H1 (cell line): ENCODE measurements around the gene ALPP. TPM values are rescaled to one million over a fixed set of nuclear protein-coding genes. Genes with fewer than 3 reads are reported as not detected.
A peak's percentile ranks its signal among the peaks of the same experiment; 100 is the strongest.

Experiments used
- CTCF ChIA-PET: fragments of 300-600 bp; sonication (Branson Sonifier 250); formaldehyde crosslinking; loops from one replicate; lab custom pipeline; 2021; ENCODE audit not compliant: partially characterized antibody; lab: Charles Lee
- POLR2A ChIA-PET: fragments of 300-600 bp; sonication (Branson Sonifier 250); formaldehyde crosslinking; loops from one replicate; lab custom pipeline; 2021; ENCODE audit warnings: inconsistent platforms; ENCODE audit not compliant: partially characterized antibody; lab: Charles Lee
- DNase-seq, 2 experiments: peaks; one replicate each; pipeline versions ENCODE4 v3.0.0 to v3.0.0-alpha.2; 2010 to 2022; ENCODE audit warnings: low spot score in 2 of 2, low read depth in 1 of 2, mixed read lengths in 1 of 2
- FAIRE-seq: peaks from 2 replicates; lab custom pipeline; 2011; peaks lifted over from hg19 to GRCh38; lab: Jason Lieb, UNC
- H2AFZ ChIP-seq: 2 replicates; pipeline ENCODE4 v1.8.1; 2012; ENCODE audit warnings: low read length, inconsistent platforms
- H2AK5ac ChIP-seq: 2 replicates; pipeline ENCODE4 v1.6.1; 2013; ENCODE audit warnings: low read depth, low read length
- H2BK120ac ChIP-seq: replicated peaks from 2 replicates; pipeline ENCODE3; 2013; ENCODE audit warnings: low read depth, low read length, inconsistent platforms
- H2BK12ac ChIP-seq: 2 replicates; pipeline ENCODE4 v1.6.1; 2013; ENCODE audit warnings: low read depth, low read length
- H2BK15ac ChIP-seq: 2 replicates; pipeline ENCODE4 v1.6.1; 2013; ENCODE audit warnings: low read length
- H2BK20ac ChIP-seq: 2 replicates; pipeline ENCODE4 v1.6.1; 2013; ENCODE audit warnings: low read length
- H2BK5ac ChIP-seq: 2 replicates; pipeline ENCODE4 v1.6.1; 2013; ENCODE audit warnings: low read depth, low read length
- H3K14ac ChIP-seq: 2 replicates; pipeline ENCODE4 v1.6.1; 2013; ENCODE audit warnings: inconsistent platforms; ENCODE audit not compliant: insufficient read length
- H3K18ac ChIP-seq: 2 replicates; pipeline ENCODE4 v1.6.1; 2013; ENCODE audit warnings: low read length; ENCODE audit errors: extremely low read depth
- H3K23ac ChIP-seq: 2 replicates; pipeline ENCODE4 v1.6.1; 2013; ENCODE audit warnings: inconsistent platforms; ENCODE audit not compliant: insufficient read length
- H3K23me2 ChIP-seq: 2 replicates; pipeline ENCODE4 v1.6.1; 2013; ENCODE audit warnings: low read depth, low read length
- H3K27ac ChIP-seq: 2 replicates; pipeline ENCODE4 v1.6.1; 2011; ENCODE audit warnings: low read depth, low read length, inconsistent platforms
- H3K27me3 ChIP-seq, 4 experiments: replicated peaks in 1 of 4; 1 replicate in 1 of 4; 2 replicates in 3 of 4; pipeline versions ENCODE4 v1.6.1 to v1.8.1; 2011 to 2013; ENCODE audit warnings: low read length in 3 of 4, mild to moderate bottlenecking in 3 of 4, inconsistent platforms in 2 of 4, mixed read lengths in 2 of 4, moderate library complexity in 1 of 4; ENCODE audit not compliant: control insufficient read depth in 3 of 4, insufficient read depth in 3 of 4; ENCODE audit errors: extremely low read depth in 1 of 4
- H3K36me3 ChIP-seq, 4 experiments: 2 replicates each; pipeline versions ENCODE4 v1.6.1 to v1.8.1; 2011 to 2013; ENCODE audit warnings: mild to moderate bottlenecking in 4 of 4, low read length in 3 of 4, moderate library complexity in 2 of 4, control low read depth in 1 of 4, inconsistent platforms in 1 of 4; ENCODE audit not compliant: insufficient read depth in 4 of 4, control insufficient read depth in 2 of 4
- H3K4ac ChIP-seq: replicated peaks from 2 replicates; pipeline ENCODE3; 2013; ENCODE audit warnings: low read length, low read depth, mixed read lengths, inconsistent platforms; ENCODE audit not compliant: insufficient read length
- H3K4me1 ChIP-seq, 4 experiments: replicated peaks in 1 of 4; 1 replicate in 1 of 4; 2 replicates in 3 of 4; pipeline versions ENCODE4 v1.6.1 to v1.8.1; 2011 to 2013; ENCODE audit warnings: low read length in 3 of 4, inconsistent platforms in 2 of 4, mixed read lengths in 1 of 4; ENCODE audit not compliant: insufficient read depth in 4 of 4, control insufficient read depth in 3 of 4
- H3K4me2 ChIP-seq, 2 experiments: 2 replicates each; pipeline versions ENCODE4 v1.6.1 to v1.8.1; 2011 to 2013; ENCODE audit warnings: low read depth in 2 of 2, low read length in 2 of 2, control low read depth in 1 of 2, inconsistent platforms in 1 of 2, mild to moderate bottlenecking in 1 of 2; ENCODE audit not compliant: insufficient read depth in 1 of 2
- H3K4me3 ChIP-seq, 4 experiments: fragments of 200-600, 300-600 bp in 1 of 4; sonication (generic), shearing (Covaris generic), sonication (Bioruptor Twin) in 1 of 4; 2 replicates each; pipeline versions ENCODE4 v1.5.1 to v1.8.1; 2011 to 2016; ENCODE audit warnings: low read length in 4 of 4, low read depth in 3 of 4, control low read depth in 2 of 4, inconsistent platforms in 2 of 4, mild to moderate bottlenecking in 2 of 4, mixed read lengths in 1 of 4, moderate library complexity in 1 of 4; ENCODE audit not compliant: insufficient read depth in 2 of 4; ENCODE audit errors: extremely low read depth in 1 of 4
- H3K56ac ChIP-seq: replicated peaks from 2 replicates; pipeline ENCODE3; 2013; ENCODE audit warnings: low read depth, mild to moderate bottlenecking, mixed read lengths, low read length, inconsistent platforms; ENCODE audit not compliant: insufficient read length
- H3K79me1 ChIP-seq: 2 replicates; pipeline ENCODE4 v1.6.1; 2013; ENCODE audit warnings: low read depth, low read length, control low read depth
- H3K79me2 ChIP-seq, 2 experiments: 2 replicates each; pipeline versions ENCODE4 v1.6.1 to v1.8.1; 2012 to 2013; ENCODE audit warnings: low read length in 2 of 2, mild to moderate bottlenecking in 2 of 2, inconsistent platforms in 1 of 2; ENCODE audit not compliant: insufficient read depth in 2 of 2, control insufficient read depth in 1 of 2
- H3K9ac ChIP-seq, 4 experiments: replicated peaks in 1 of 4; 1 replicate in 1 of 4; 2 replicates in 3 of 4; pipeline versions ENCODE4 v1.6.1 to v1.8.1; 2011 to 2013; ENCODE audit warnings: low read depth in 3 of 4, low read length in 3 of 4, control low read depth in 2 of 4, mild to moderate bottlenecking in 2 of 4, moderate library complexity in 2 of 4, inconsistent platforms in 1 of 4; ENCODE audit errors: extremely low read depth in 1 of 4
- H3K9me3 ChIP-seq, 2 experiments: 2 replicates each; pipeline versions ENCODE4 v1.6.1 to v1.8.1; 2012 to 2013; ENCODE audit warnings: mild to moderate bottlenecking in 2 of 2, moderate library complexity in 2 of 2, control low read depth in 1 of 2, inconsistent platforms in 1 of 2, low read depth in 1 of 2, low read length in 1 of 2, mixed read lengths in 1 of 2; ENCODE audit not compliant: insufficient read depth in 2 of 2
- H4K20me1 ChIP-seq, 2 experiments: replicated peaks in 1 of 2; 2 replicates each; pipeline versions ENCODE3 to v1.8.1; 2011 to 2013; ENCODE audit warnings: inconsistent platforms in 2 of 2, low read length in 2 of 2, mild to moderate bottlenecking in 1 of 2; ENCODE audit not compliant: insufficient read depth in 2 of 2, control insufficient read depth in 1 of 2
- H4K5ac ChIP-seq: 2 replicates; pipeline ENCODE4 v1.6.1; 2013; ENCODE audit warnings: low read length, low read depth, mixed read lengths, inconsistent platforms; ENCODE audit not compliant: insufficient read length
- H4K8ac ChIP-seq: 2 replicates; pipeline ENCODE4 v1.8.0; 2013; ENCODE audit warnings: mild to moderate bottlenecking, moderate library complexity, low read length, inconsistent platforms; ENCODE audit not compliant: insufficient read depth; ENCODE audit errors: extremely low read depth
- H4K91ac ChIP-seq: replicated peaks from 2 replicates; pipeline ENCODE3; 2013; ENCODE audit warnings: low read length, mixed read lengths, inconsistent platforms; ENCODE audit not compliant: insufficient read length
- BACH1 ChIP-seq: IDR thresholded peaks from 2 replicates; pipeline ENCODE4 v1.6.1; 2012; ENCODE audit warnings: low read length, improper control_type of control experiment
- CEBPB ChIP-seq: IDR thresholded peaks from 2 replicates; pipeline ENCODE4 v1.6.1; 2012; ENCODE audit warnings: low read depth, low read length
- CHD2 ChIP-seq: IDR thresholded peaks from 2 replicates; pipeline ENCODE4 v1.6.1; 2012; ENCODE audit warnings: low read length, improper control_type of control experiment
- GTF2F1 ChIP-seq: IDR thresholded peaks from 2 replicates; pipeline ENCODE4 v1.6.1; 2012; ENCODE audit warnings: low read depth, low read length, improper control_type of control experiment, borderline replicate concordance
- RAD21 ChIP-seq, 2 experiments: IDR thresholded peaks in 1 of 2; conservative IDR thresholded peaks in 1 of 2; 2 replicates each; pipeline ENCODE4 v1.6.1; 2011; ENCODE audit warnings: low read depth in 2 of 2, low read length in 2 of 2, improper control_type of control experiment in 1 of 2, inconsistent platforms in 1 of 2, mild to moderate bottlenecking in 1 of 2, moderate library complexity in 1 of 2
- RBBP5 ChIP-seq: IDR thresholded peaks from 2 replicates; pipeline ENCODE4 v1.7.1; 2012; ENCODE audit warnings: low read depth, mild to moderate bottlenecking, inconsistent platforms, low read length, moderate library complexity, borderline replicate concordance
- RFX5 ChIP-seq: IDR thresholded peaks from 2 replicates; pipeline ENCODE4 v1.6.1; 2011; ENCODE audit warnings: low read depth, low read length, improper control_type of control experiment, borderline replicate concordance
- RXRA ChIP-seq: IDR thresholded peaks from 2 replicates; pipeline ENCODE4 v1.6.1; 2011; ENCODE audit warnings: low read depth, mild to moderate bottlenecking, low read length, moderate library complexity; ENCODE audit not compliant: insufficient read depth
- SIN3A ChIP-seq, 2 experiments: IDR thresholded peaks in 1 of 2; conservative IDR thresholded peaks in 1 of 2; 2 replicates each; pipeline ENCODE4 v1.6.1; 2011 to 2012; ENCODE audit warnings: low read length in 2 of 2, improper control_type of control experiment in 1 of 2, low read depth in 1 of 2, mild to moderate bottlenecking in 1 of 2
- SIRT6 ChIP-seq: IDR thresholded peaks from one replicate; pipeline ENCODE4 v1.7.1; 2012; ENCODE audit warnings: low read length, inconsistent platforms
- SP2 ChIP-seq: IDR thresholded peaks from 2 replicates; pipeline ENCODE4 v1.6.1; 2012; ENCODE audit warnings: mild to moderate bottlenecking, low read length, inconsistent platforms
- SRF ChIP-seq: IDR thresholded peaks from 2 replicates; pipeline ENCODE4 v1.6.1; 2011; ENCODE audit warnings: mild to moderate bottlenecking, low read depth, low read length, moderate library complexity
- TBP ChIP-seq: IDR thresholded peaks from 2 replicates; pipeline ENCODE4 v1.6.1; 2011; ENCODE audit warnings: low read depth, low read length, improper control_type of control experiment
- YY1 ChIP-seq: IDR thresholded peaks from 2 replicates; pipeline ENCODE4 v1.6.1; 2011; ENCODE audit warnings: low read depth, mild to moderate bottlenecking, low read length
- WGBS, 2 experiments: shearing (Covaris generic) in 1 of 2; methylation state at CpG; one replicate each; pipeline versions ENCODE4 v1.1.6 to v1.1.7; 2013 to 2015; ENCODE audit warnings: low lambda C conversion rate in 2 of 2, mixed read lengths in 2 of 2, inconsistent platforms in 1 of 2, low coverage in 1 of 2, missing lambda C conversion rate in 1 of 2; ENCODE audit not compliant: insufficient replicate concordance in 2 of 2, insufficient coverage in 1 of 2, insufficient read length in 1 of 2; ENCODE audit errors: extremely low coverage in 1 of 2, missing lambda C conversion rate in 1 of 2; 5-methylcytosine and 5-hydroxymethylcytosine counted together
- polyA plus RNA-seq, 7 experiments: library from polyadenylated mRNA; depleted of rRNA in 3 of 7; stranded (reverse) in 5 of 7; unstranded in 2 of 7; fragments of >200 nt in 5 of 7; fragments of 200-250 nt in 2 of 7; gene quantifications; 1 replicate in 5 of 7; 2 replicates in 1 of 7; 4 replicates in 1 of 7; pipeline versions ENCODE4 v1.2.1 to v1.2.3, GENCODE V29; 2011 to 2013; ENCODE audit warnings: missing spikeins in 2 of 7, mixed read lengths in 2 of 7
- total RNA-seq: library from RNA; stranded (reverse); fragmentation: NEBNext Ultra II Directional; extraction: Animal tissue kit (Norgen Biotek cat#: 25700); gene quantifications from 2 replicates; pipeline ENCODE4 v1.2.1, GENCODE V29; 2021
- TF ChIP-seq, protein P1 (sequence below): IDR thresholded peaks from 2 replicates; pipeline ENCODE4 v1.6.1; 2011; ENCODE audit warnings: low read depth, mild to moderate bottlenecking, low read length; ENCODE audit not compliant: insufficient read depth

ALPP gene
- total and polyA plus RNA-seq, 2 of the 8 experiments (the other 6 are each of a cell fraction or from before 2014, with no cell fraction given): 0.15 TPM

DNA sequence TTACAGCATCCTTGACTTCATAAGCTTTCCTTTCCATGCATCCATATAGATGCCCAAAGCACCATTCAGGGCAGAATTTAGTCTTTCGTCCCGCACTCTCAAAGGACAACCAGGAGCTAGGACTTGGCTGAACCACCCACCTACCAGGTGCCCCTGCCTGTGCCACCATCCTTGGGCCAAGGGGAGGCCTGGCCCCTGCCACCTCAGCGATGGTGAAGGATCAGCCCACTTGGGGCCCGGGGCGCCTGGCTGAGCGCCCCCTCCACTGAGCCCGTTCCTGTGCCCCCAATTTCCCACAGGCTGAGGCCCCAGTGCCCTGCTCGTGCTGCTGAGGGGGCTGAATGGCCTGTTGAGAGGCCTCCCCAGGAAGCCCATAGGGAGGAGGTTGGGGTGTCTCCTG lies 33.3 kb upstream of the ALPP start:
- 95% methylated on average over 8 of the region's 8 CpGs; no CpG with 5 or more reads in 1 of the 2 experiments for WGBS, 2 experiments
- H3K56ac ChIP-seq: no peak overlapping the region
- H3K18ac ChIP-seq: no peak overlapping the region
- FAIRE-seq (no peak), DNase-seq (peak in 1 of 2 experiments; percentile 36)
- no peaks in the 10 kb centered on the region for H4K20me1 ChIP-seq
- no peak overlapping the region for H2AK5ac ChIP-seq
- H4K91ac ChIP-seq: no peak overlapping the region
- no peak overlapping the region for H2AFZ ChIP-seq
- no peaks in the 10 kb centered on the region for H3K23me2 ChIP-seq
- no peak for TF ChIP-seq SIRT6
- no peak for TF ChIP-seq CHD2
- no peak for TF ChIP-seq SIN3A (conservative IDR thresholded peaks at IDR 0.05 in 1 of 2, IDR thresholded peaks at IDR 0.05 in 1 of 2; ENCODE audit: low read depth in 1 of 2, low read length in 2 of 2)
- no peak for TF ChIP-seq CEBPB
- TF ChIP-seq, protein P1, sequence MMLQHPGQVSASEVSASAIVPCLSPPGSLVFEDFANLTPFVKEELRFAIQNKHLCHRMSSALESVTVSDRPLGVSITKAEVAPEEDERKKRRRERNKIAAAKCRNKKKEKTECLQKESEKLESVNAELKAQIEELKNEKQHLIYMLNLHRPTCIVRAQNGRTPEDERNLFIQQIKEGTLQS: no peak
- no peak for TF ChIP-seq RAD21 (IDR thresholded peaks at IDR 0.05 in 1 of 2, conservative IDR thresholded peaks at IDR 0.05 in 1 of 2; ENCODE audit: low read depth in 2 of 2, low read length in 2 of 2)
- no peak for TF ChIP-seq RBBP5
- no peak for TF ChIP-seq YY1
- TF ChIP-seq GTF2F1: no peak
- TF ChIP-seq RFX5: no peak
- TF ChIP-seq SRF: no peak
- TF ChIP-seq RXRA: no peak
- no peak for TF ChIP-seq SP2
- TF ChIP-seq TBP: no peak
- TF ChIP-seq BACH1: no peak
- H3K79me1 ChIP-seq: no peaks in the 10 kb centered on the region
- H2BK12ac ChIP-seq: no peak overlapping the region
- H3K79me2 ChIP-seq: no peaks in the 10 kb centered on the region
- no peak overlapping the region for H2BK120ac ChIP-seq
- no peak overlapping the region for H3K4me2 ChIP-seq
- no peak overlapping the region for H3K9ac ChIP-seq
- H2BK20ac ChIP-seq: no peak overlapping the region
- no peaks in the 10 kb centered on the region for H3K36me3 ChIP-seq
- H4K8ac ChIP-seq: no peak overlapping the region
- no peak overlapping the region for H2BK5ac ChIP-seq
- no peak overlapping the region for H3K23ac ChIP-seq
- no peaks in the 10 kb centered on the region for H3K9me3 ChIP-seq
- no peak overlapping the region for H3K14ac ChIP-seq
- no peaks in the 10 kb centered on the region for H3K4me1 ChIP-seq
- no peak overlapping the region for H2BK15ac ChIP-seq
- ChIA-PET POLR2A (no interaction called here), CTCF (interaction anchor here (1.0 to 2.7 kb wide), 4 partner anchors 10 to 102 kb away, joined by 3 to 13 read pairs (median 6); no protein-coding TSS in a partner anchor)
- no peak overlapping the region for H4K5ac ChIP-seq
- no peak overlapping the region for H3K4me3 ChIP-seq
- no peak overlapping the region for H3K4ac ChIP-seq
- no peak overlapping the region for H3K27ac ChIP-seq
- peaks cover 2 to 12% (median 9%) of the 10 kb centered on the region in 4 experiments; a peak in 6 of 7 replicates for H3K27me3 ChIP-seq
